Mucosa of descending colon (tissue), 3 donors: ENCODE results near the gene ANKS1B. TPM values are rescaled to one million over a fixed set of nuclear protein-coding genes. Genes with fewer than 3 reads are reported as not detected.

Source experiments
- ATAC-seq: fragments of 200-7000 bp; cut with Tn5 transposase; one replicate; pipeline ENCODE4 v1.9.1; 2020; ENCODE audit warnings: mild to moderate bottlenecking, moderate library complexity
- DNase-seq, 3 donors: peaks; one replicate each; pipeline ENCODE4 v3.0.0-alpha.2; 2020
- H3K36me3 ChIP-seq: fragments of 200-600 bp; one replicate; pipeline ENCODE4 v1.8.0; 2021; ENCODE audit warnings: low read depth, mild to moderate bottlenecking
- H3K4me1 ChIP-seq: fragments of 200-600 bp; one replicate; pipeline ENCODE4 v1.8.0; 2021; ENCODE audit warnings: low read depth, mild to moderate bottlenecking
- H3K4me3 ChIP-seq: fragments of 200-600 bp; one replicate; pipeline ENCODE4 v1.8.0; 2021; ENCODE audit warnings: mild to moderate bottlenecking
- H3K9me3 ChIP-seq: fragments of 200-600 bp; one replicate; pipeline ENCODE4 v1.8.0; 2021; ENCODE audit warnings: mild to moderate bottlenecking
- CTCF ChIP-seq: fragments of 200-600 bp; IDR thresholded peaks from one replicate; pipeline ENCODE4 v1.8.0; 2022; ENCODE audit warnings: antibody characterized with exemption, mild to moderate bottlenecking
- intact Hi-C, 2 donors: fragments of 100-400 bp; cut with DNase I in 1 of 2; cut with micrococcal nuclease in 1 of 2; formaldehyde crosslinking; loops; one replicate each; pipeline versions ENCODE4 v1.11.0 to v1.11.1; 2022; cut with DNase I, micrococcal nuclease
- total RNA-seq, 3 donors: library from RNA; stranded (reverse); fragmentation: NEBNext Ultra II Directional in 2 of 3; extraction: Animal tissue kit (Norgen Biotek cat#: 25700) in 2 of 3; gene quantifications; one replicate each; pipeline versions ENCODE4 v1.2.1 to v1.2.4, GENCODE V29; 2021 to 2023
- donor health status: DM: no; HTN: no; CAD: no; lungs with moderate emphysema.
- donor health status: DM: no; HTN: no; CAD: no.
- donor health status: DM: no; HTN: yes; CAD: no.

Gene ANKS1B
- total RNA-seq, 3 donors from 2014 or later: 1.1 to 22.2 (median 2.3) TPM

- intact Hi-C loops: no loop called here
- TF ChIP-seq CTCF: no peak
- DNase-seq (no peak), ATAC-seq (peak; percentile 29)
- no peaks in the 10 kb centered on the region for H3K4me1 ChIP-seq
- H3K36me3 ChIP-seq: no peaks in the 10 kb centered on the region
- no peak overlapping the region for H3K4me3 ChIP-seq
- H3K9me3 ChIP-seq: no peaks in the 10 kb centered on the region
Observed at GRCh38 chr12:98745578-98746391, 1239.0 kb downstream of the ANKS1B start.

GRCh38 chr12:98744680-98745079 lies 1240.1 kb downstream of the ANKS1B start:
- intact Hi-C loops: no loop called here
- DNase-seq (no peak), ATAC-seq (no peak)
- no peaks in the 10 kb centered on the region for H3K4me1 ChIP-seq
- H3K4me3 ChIP-seq: no peak overlapping the region
- H3K36me3 ChIP-seq: no peaks in the 10 kb centered on the region
- no peaks in the 10 kb centered on the region for H3K9me3 ChIP-seq
- TF ChIP-seq CTCF: no peak

- DNase-seq: peak in 2 of 3 donors; percentile 30 to 38
- intact Hi-C loops: no loop called here
Observed at GRCh38 chr12:98743362-98743953, 1241.3 kb downstream of the ANKS1B start.

GRCh38 chr12:98741556-98742265 lies 1243.0 kb downstream of the ANKS1B start:
- no peaks in the 10 kb centered on the region for H3K9me3 ChIP-seq
- no peak for DNase-seq
- TF ChIP-seq CTCF: no peak
- no peaks in the 10 kb centered on the region for H3K36me3 ChIP-seq
- H3K4me3 ChIP-seq: no peak overlapping the region
- no peak for ATAC-seq
- H3K4me1 ChIP-seq: no peaks in the 10 kb centered on the region
- intact Hi-C loops: no loop called here

More at GRCh38 chr12:98743362-98743953, 1241.3 kb downstream of the ANKS1B start:
- no peaks in the 10 kb centered on the region for H3K4me1 ChIP-seq
- peak; percentile 30 for TF ChIP-seq CTCF
- H3K4me3 ChIP-seq: no peak overlapping the region
- ATAC-seq: peak; percentile 51
- no peaks in the 10 kb centered on the region for H3K36me3 ChIP-seq
- no peaks in the 10 kb centered on the region for H3K9me3 ChIP-seq

GRCh38 chr12:98741196-98741555 lies 1243.6 kb downstream of the ANKS1B start:
- Histone ChIP-seq H3K4me1 (no peaks in the 10 kb centered on the region), H3K36me3 (no peaks in the 10 kb centered on the region), H3K4me3 (no peak overlapping the region), H3K9me3 (no peaks in the 10 kb centered on the region)
- intact Hi-C loops: no loop called here
- TF ChIP-seq CTCF: no peak
- ATAC-seq: no peak
- no peak for DNase-seq
